Activated CD4-positive, alpha-beta T cell treated with anti-CD3 and anti-CD28 coated beads for 36 hours (primary cell): ENCODE measurements around the gene ST3GAL4. TPM values are rescaled to one million over a fixed set of nuclear protein-coding genes. Genes with fewer than 3 reads are reported as not detected.
A peak's percentile ranks its signal among the peaks of the same experiment; 100 is the strongest.

Experiments used
- ATAC-seq: fragments of 200-7000 bp; cut with Tn5 transposase; one replicate; pipeline ENCODE4 v1.10.0; 2021; ENCODE audit warnings: mild to moderate bottlenecking, moderate library complexity
- CTCF ChIA-PET: fragments of 350-600 bp; sonication (Branson Sonifier 250); formaldehyde crosslinking; loops from one replicate; lab custom pipeline; 2021; ENCODE audit warnings: antibody characterized with exemption; lab: Charles Lee
- POLR2A ChIA-PET: fragments of 350-600 bp; sonication (Branson Sonifier 250); formaldehyde crosslinking; loops from one replicate; lab custom pipeline; 2021; ENCODE audit warnings: antibody characterized with exemption, inconsistent platforms; lab: Charles Lee
- DNase-seq: peaks from one replicate; pipeline ENCODE4 v3.0.0-alpha.2; 2020
- H3K27ac Mint-ChIP-seq: one replicate; pipeline ENCODE4 v1.8.0; 2021; ENCODE audit warnings: mixed read lengths
- H3K27me3 Mint-ChIP-seq: one replicate; pipeline ENCODE4 v1.8.0; 2021; ENCODE audit warnings: mixed read lengths
- H3K36me3 Mint-ChIP-seq: one replicate; pipeline ENCODE4 v1.8.0; 2021; ENCODE audit warnings: low read depth, mixed read lengths
- H3K4me1 Mint-ChIP-seq: one replicate; pipeline ENCODE4 v1.8.0; 2021; ENCODE audit warnings: mixed read lengths
- H3K4me3 Mint-ChIP-seq: one replicate; pipeline ENCODE4 v1.8.0; 2021; ENCODE audit warnings: mild to moderate bottlenecking, moderate library complexity, mixed read lengths
- H3K9me3 Mint-ChIP-seq: one replicate; pipeline ENCODE4 v1.8.0; 2021; ENCODE audit warnings: low read depth, mixed read lengths
- intact Hi-C, 2 experiments: fragments of 100-400 bp; cut with DNase I in 1 of 2; cut with micrococcal nuclease in 1 of 2; formaldehyde crosslinking; loops; one replicate each; pipeline versions ENCODE4 v1.14.2 to v1.15.1; 2022 to 2024; cut with DNase I, micrococcal nuclease
- total RNA-seq, 2 experiments: library from RNA; stranded (reverse); gene quantifications; one replicate each; pipeline ENCODE4 v1.2.3, GENCODE V29; 2021

Gene ST3GAL4
- total RNA-seq, 2 experiments from 2014 or later: 7.5 to 9.1 TPM

DNA sequence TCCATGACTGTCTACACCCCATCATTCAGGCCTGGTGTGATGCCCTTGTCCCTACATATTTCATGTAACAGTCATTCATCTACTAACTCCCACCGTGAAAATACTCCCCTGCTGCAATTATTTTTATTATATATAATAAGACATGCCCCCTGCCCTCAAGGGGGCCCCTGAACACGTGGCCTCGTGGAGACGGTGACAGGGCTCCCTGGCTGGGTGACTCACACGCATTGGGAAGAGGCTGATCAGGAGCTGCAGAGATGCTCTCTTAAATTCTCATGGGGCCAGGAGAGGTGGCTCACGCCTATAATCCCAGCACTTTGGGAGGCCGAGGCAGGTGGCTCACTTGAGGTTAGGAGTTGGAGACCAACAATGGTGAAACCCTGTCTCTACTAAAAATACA, 88.6 kb downstream of the ST3GAL4 start:
- ChIA-PET POLR2A (no interaction called here), CTCF (interaction anchor here (0.6 to 3.7 kb wide), 3 partner anchors 31 to 36 kb away, joined by 5 to 49 read pairs (median 6); no protein-coding TSS in a partner anchor)
- H3K27ac Mint-ChIP-seq: no peak overlapping the region
- H3K27me3 Mint-ChIP-seq: peaks cover 7% of the 10 kb centered on the region
- H3K4me3 Mint-ChIP-seq: no peak overlapping the region
- no peaks in the 10 kb centered on the region for H3K36me3 Mint-ChIP-seq
- no peaks in the 10 kb centered on the region for H3K9me3 Mint-ChIP-seq
- intact Hi-C loops: loop anchor here (5.0 to 10.0 kb wide), 2 partner anchors 271 to 273 kb away; no protein-coding TSS in a partner anchor
- ATAC-seq (no peak), DNase-seq (peak; percentile 19)
- H3K4me1 Mint-ChIP-seq: peaks cover 3% of the 10 kb centered on the region

DNA sequence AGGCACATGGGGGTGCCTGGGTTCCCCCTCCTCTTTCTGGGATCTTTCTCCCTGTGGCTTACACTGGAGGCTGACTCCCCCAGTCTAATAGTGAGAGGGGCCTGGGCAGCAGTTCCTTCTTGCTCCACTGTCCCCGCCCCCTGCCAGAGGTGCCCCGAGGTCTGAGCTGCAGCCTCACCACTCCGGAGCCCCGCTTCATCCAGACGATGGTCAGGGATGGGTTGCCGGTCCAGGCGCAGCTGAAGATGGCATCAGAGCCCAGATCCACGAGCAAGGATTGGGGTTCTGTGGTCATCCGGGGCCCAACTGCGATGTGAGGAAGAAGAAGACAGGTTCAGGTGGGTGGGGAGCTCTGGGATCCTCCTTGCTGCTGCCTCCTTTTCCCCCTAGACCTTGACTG, 91.1 kb downstream of the ST3GAL4 start:
- H3K9me3 Mint-ChIP-seq: peaks cover 16% of the 10 kb centered on the region
- intact Hi-C loops: loop anchor here in 1 of 2 experiments (10.0 kb wide), 1 partner anchor 268 kb away; no protein-coding TSS in a partner anchor
- ChIA-PET POLR2A (interaction anchor here (0.7 kb wide), 1 partner anchor 12 kb away, joined by 6 read pairs; no protein-coding TSS in a partner anchor), CTCF (interaction anchor here (0.6 to 2.0 kb wide), 2 partner anchors 30 to 34 kb away, joined by 4 to 9 read pairs; no protein-coding TSS in a partner anchor)
- H3K4me1 Mint-ChIP-seq: no peaks in the 10 kb centered on the region
- H3K4me3 Mint-ChIP-seq: no peak overlapping the region
- ATAC-seq: no peak
- DNase-seq: no peak
- H3K27ac Mint-ChIP-seq: no peak overlapping the region
- H3K36me3 Mint-ChIP-seq: no peaks in the 10 kb centered on the region
- H3K27me3 Mint-ChIP-seq: peaks cover 2% of the 10 kb centered on the region

DNA sequence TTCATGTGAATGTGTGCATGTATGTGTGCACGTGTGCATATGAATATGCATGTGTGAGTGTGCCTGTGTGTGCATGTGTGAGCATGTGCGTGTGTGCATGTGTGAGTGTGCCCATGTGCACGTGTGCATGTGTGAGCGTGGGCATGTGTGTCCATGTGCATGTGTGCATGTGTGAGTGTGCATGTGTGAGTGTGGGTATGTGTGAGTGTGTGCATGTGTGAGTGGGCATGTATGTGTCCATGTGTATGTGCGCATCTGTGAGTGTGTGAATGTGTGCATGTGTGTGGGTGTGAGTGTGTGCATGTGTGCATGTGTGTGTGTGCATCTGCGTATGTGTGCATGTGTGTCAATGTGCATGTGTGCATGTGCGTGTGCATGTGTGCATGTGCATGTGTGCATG, 94.7 kb downstream of the ST3GAL4 start:
- ChIA-PET CTCF (no interaction called here), POLR2A (no interaction called here)
- Mint-ChIP-seq H3K36me3 (no peaks in the 10 kb centered on the region), H3K27me3 (no peaks in the 10 kb centered on the region), H3K4me1 (no peaks in the 10 kb centered on the region), H3K27ac (no peak overlapping the region), H3K4me3 (no peak overlapping the region), H3K9me3 (peaks cover 16% of the 10 kb centered on the region)
- DNase-seq (no peak), ATAC-seq (no peak)
- intact Hi-C loops: no loop called here

DNA sequence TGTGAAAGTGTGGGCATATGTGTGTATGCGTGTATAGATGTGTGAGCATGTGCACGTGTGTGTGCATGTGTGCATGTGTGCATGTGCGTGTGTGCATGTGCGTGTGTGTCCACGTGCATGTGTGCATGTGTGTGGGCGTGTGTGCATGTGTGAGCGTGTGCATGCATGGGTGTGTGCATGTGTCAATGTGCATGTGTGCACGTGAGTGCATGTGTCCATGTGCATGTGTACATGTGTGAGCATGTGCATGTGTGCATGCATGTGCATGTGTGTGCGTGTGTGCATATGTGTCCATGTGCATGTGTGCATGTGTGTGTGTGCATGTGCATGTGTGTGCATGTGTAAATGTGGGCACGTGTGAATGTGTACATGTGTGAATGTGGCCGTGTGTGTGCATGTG, 95.3 kb downstream of the ST3GAL4 start:
- intact Hi-C loops: no loop called here
- no peaks in the 10 kb centered on the region for H3K27me3 Mint-ChIP-seq
- H3K36me3 Mint-ChIP-seq: no peaks in the 10 kb centered on the region
- no peak overlapping the region for H3K4me3 Mint-ChIP-seq
- ChIA-PET CTCF (no interaction called here), POLR2A (no interaction called here)
- no peak for DNase-seq
- no peak for ATAC-seq
- H3K9me3 Mint-ChIP-seq: peaks cover 16% of the 10 kb centered on the region
- no peak overlapping the region for H3K27ac Mint-ChIP-seq
- no peaks in the 10 kb centered on the region for H3K4me1 Mint-ChIP-seq

DNA sequence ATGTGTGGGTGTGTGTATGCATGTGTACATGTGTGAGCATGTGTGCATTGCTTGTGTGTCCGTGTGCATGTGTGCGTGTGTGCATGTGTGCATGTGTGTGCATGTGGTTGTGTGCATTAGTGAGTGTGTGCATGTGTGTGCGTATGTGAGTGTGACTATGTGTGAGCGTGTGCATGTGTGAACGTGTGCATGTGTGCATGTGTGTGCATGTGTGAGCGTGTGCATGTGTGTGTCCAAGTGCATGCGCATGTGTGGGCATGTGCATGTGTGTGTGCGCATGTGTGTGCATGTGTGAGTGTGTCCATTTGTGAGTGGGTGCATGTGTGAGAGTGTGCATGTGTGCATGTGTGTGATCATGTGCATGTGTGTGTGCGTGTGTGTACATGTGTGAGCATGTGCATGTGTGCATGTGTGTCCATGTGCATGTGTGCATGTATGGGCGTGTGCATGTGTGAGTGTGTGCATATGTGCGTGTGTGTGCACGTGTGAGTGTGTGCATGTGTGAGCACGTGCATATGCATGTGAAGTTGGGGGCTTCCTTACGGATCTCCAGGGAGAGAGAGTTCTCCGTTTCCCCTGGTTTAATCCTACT, 95.8 kb downstream of the ST3GAL4 start:
- H3K27me3 Mint-ChIP-seq: no peaks in the 10 kb centered on the region
- CTCF ChIA-PET: no interaction called here
- H3K36me3 Mint-ChIP-seq: no peaks in the 10 kb centered on the region
- intact Hi-C loops: no loop called here
- H3K27ac Mint-ChIP-seq: no peak overlapping the region
- no peaks in the 10 kb centered on the region for H3K4me1 Mint-ChIP-seq
- ATAC-seq: no peak
- H3K4me3 Mint-ChIP-seq: no peak overlapping the region
- POLR2A ChIA-PET: no interaction called here
- DNase-seq: no peak
- H3K9me3 Mint-ChIP-seq: peaks cover 16% of the 10 kb centered on the region

DNA sequence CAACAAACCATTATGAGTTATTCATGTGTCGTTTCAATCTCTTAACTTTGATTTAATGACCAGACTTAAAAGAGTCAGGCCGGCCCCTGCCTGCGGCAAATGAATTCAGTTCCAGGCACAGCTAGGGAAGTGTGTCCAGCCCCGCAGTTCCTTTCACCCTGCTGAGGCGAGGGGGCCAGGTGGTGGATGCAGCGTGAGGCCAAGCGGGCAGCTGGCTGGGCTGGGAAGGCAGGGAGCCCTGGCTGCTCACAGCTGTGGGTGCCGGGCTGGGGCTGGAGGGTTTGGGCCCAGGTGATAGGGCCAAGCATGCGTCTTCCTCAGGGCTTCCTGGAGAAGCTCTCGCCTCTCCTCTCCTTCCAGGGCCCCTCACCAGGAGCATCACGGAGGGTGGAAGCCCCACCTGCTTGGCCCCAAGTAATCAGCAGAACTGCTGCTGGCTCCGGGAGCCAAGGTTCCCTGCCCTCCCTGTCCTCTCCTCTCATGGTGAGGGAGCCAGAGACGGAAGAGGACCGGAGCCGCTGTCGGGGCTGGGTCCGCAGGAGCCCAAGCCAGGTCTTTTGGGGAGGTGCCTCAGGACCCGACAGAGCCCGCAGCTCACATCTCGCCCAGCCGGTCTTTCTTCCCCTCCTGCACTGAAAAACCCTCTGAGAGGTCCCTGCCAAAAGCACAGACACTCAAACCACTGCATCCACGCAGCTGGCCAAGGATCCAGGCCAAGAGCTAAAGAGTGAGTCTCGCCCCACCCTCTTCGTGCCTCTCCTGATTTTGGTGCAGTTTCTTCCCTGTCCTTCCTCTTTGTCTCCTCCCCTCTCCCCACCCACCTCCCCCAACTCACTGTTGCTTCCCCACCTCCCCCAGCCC, 97.0 kb downstream of the ST3GAL4 start:
- ChIA-PET POLR2A (no interaction called here), CTCF (interaction anchor here (0.7 to 1.3 kb wide), 2 partner anchors 11 to 811 kb away, joined by 3 to 4 read pairs; no protein-coding TSS in a partner anchor)
- H3K4me3 Mint-ChIP-seq: no peak overlapping the region
- DNase-seq: no peak
- no peak for ATAC-seq
- H3K27ac Mint-ChIP-seq: no peak overlapping the region
- H3K27me3 Mint-ChIP-seq: no peaks in the 10 kb centered on the region
- no peaks in the 10 kb centered on the region for H3K4me1 Mint-ChIP-seq
- no peaks in the 10 kb centered on the region for H3K36me3 Mint-ChIP-seq
- intact Hi-C loops: no loop called here
- H3K9me3 Mint-ChIP-seq: peaks cover 16% of the 10 kb centered on the region

DNA sequence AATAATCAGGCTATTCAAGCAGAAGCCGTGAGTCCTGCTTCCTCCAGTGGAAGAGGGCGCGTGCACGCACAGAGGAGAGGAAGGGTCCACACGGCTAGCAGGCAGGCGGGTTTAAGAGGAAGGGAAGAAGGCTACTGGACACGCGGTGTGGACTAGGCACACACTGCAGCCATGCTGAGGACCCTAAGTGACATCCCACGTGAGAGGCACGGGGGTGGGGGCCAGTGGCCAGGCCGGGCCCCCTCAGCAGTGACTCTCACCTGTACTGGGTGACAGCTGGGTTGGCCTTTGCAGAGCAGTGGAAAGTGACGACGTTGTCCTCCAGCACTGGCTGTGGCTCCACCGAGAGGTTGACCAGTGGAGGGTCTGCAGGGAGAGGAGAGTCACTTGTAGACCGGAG, 100.6 kb downstream of the ST3GAL4 start:
- H3K4me1 Mint-ChIP-seq: no peaks in the 10 kb centered on the region
- intact Hi-C loops: no loop called here
- no peak overlapping the region for H3K27ac Mint-ChIP-seq
- no peaks in the 10 kb centered on the region for H3K36me3 Mint-ChIP-seq
- DNase-seq (no peak), ATAC-seq (no peak)
- POLR2A ChIA-PET: no interaction called here
- H3K4me3 Mint-ChIP-seq: no peak overlapping the region
- H3K9me3 Mint-ChIP-seq: peaks cover 5% of the 10 kb centered on the region
- no peaks in the 10 kb centered on the region for H3K27me3 Mint-ChIP-seq
- CTCF ChIA-PET: interaction anchor here (0.7 kb wide), 1 partner anchor 532 kb away, joined by 3 read pairs; no protein-coding TSS in a partner anchor

DNA sequence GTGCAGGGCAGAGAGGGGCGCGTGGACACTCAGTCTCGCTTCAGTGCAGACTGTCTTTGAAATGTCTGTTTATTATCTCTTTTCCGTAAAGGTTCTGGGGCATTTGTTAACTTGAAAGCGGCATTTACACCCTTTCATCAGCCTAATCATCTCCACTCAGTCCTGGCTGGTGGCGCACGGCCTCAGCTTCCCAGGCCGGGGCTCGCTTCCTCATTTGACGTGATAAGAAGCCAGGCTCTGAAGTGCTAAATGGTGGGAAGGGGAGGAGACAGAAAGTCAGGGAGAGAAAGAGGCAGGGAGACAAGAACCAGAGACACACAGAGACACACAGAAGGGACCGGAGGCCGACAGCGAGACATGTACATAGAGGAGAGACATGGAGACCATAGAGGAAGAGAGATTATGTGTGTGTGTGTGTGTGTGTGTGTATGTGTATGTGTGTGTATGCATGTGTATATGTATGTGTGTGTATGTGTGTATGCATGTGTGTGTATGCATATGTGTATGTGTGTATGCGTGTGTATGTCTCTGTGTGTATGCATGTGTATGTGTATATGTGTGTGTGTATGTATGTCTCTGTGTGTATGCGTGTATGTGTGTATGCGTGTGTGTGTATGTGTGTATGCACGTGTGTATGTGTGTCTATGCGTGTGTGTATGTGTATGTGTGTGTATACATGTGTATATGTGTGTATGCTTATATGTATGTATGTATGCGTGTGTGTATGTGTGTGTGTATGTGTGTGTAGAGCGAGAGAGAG, 101.5 kb downstream of the ST3GAL4 start:
- H3K9me3 Mint-ChIP-seq: no peaks in the 10 kb centered on the region
- no peaks in the 10 kb centered on the region for H3K27me3 Mint-ChIP-seq
- no peak overlapping the region for H3K4me3 Mint-ChIP-seq
- no peak overlapping the region for H3K27ac Mint-ChIP-seq
- ATAC-seq (no peak), DNase-seq (no peak)
- ChIA-PET POLR2A (no interaction called here), CTCF (no interaction called here)
- H3K4me1 Mint-ChIP-seq: no peaks in the 10 kb centered on the region
- intact Hi-C loops: no loop called here
- no peaks in the 10 kb centered on the region for H3K36me3 Mint-ChIP-seq

DNA sequence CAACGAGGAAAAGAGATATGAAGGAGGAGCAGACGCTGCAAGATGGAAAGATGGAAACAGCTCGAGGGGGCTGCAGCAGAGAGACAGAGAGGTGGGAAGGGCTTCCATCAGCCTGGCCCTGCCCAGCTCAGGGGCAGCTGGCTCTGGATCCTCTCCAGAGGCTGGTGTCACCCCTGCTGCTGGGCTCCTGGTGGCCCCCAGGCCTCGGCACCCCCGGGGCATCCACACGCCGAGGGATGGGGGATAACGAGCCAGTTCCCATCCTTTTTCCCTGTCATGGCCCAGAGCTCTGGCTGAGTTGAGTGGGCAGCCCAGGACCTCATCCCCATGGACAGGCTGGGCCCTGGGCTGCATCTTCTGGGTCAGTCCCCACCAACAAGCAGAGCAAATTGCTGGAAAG, 102.3 kb downstream of the ST3GAL4 start:
- no peaks in the 10 kb centered on the region for H3K9me3 Mint-ChIP-seq
- H3K4me3 Mint-ChIP-seq: no peak overlapping the region
- no peak for ATAC-seq
- no peaks in the 10 kb centered on the region for H3K27me3 Mint-ChIP-seq
- ChIA-PET CTCF (no interaction called here), POLR2A (no interaction called here)
- intact Hi-C loops: no loop called here
- H3K36me3 Mint-ChIP-seq: no peaks in the 10 kb centered on the region
- no peak for DNase-seq
- H3K4me1 Mint-ChIP-seq: no peaks in the 10 kb centered on the region
- H3K27ac Mint-ChIP-seq: no peak overlapping the region

DNA sequence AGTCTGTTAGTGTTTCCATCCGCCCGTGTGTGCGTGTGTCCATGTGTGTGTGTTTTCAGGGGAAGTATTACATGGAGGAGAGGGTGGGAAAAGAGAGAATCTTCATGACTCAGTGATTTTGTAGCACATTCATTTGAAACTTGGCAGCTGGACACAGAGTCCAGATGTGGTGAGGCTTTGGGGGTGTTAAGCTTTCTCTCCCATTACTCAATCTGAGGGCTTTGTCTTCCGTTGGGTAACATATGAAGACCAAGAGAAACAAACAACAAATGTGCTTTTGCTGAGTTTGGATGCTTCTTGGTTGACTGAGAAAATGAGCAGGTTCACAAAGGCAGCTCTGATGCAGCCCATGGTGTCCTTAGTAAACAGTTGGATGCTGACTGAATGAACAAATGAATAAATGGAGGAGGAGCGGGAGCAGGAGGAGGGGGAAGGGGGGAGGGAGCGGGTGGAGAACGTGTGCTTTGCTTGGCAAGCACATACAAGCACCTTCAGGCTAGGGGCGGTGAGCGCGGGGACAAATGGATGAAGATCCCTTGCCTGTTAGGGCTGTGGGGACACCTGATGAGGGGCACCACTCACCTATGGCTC, 104.3 kb downstream of the ST3GAL4 start:
- CTCF ChIA-PET: interaction anchor here (1.6 kb wide), 1 partner anchor 21 kb away, joined by 4 read pairs; no protein-coding TSS in a partner anchor
- H3K4me1 Mint-ChIP-seq: peaks cover 3% of the 10 kb centered on the region
- DNase-seq (no peak), ATAC-seq (no peak)
- no peaks in the 10 kb centered on the region for H3K9me3 Mint-ChIP-seq
- POLR2A ChIA-PET: no interaction called here
- peaks cover 2% of the 10 kb centered on the region for H3K27me3 Mint-ChIP-seq
- no peak overlapping the region for H3K27ac Mint-ChIP-seq
- intact Hi-C loops: no loop called here
- no peak overlapping the region for H3K4me3 Mint-ChIP-seq
- no peaks in the 10 kb centered on the region for H3K36me3 Mint-ChIP-seq
